GM12878 (cell line): Measurements from ENCODE around the gene TRPM3.

Source experiments
- MYC ChIP-seq: IDR thresholded peaks from 2 replicates; pipeline ENCODE4 v1.6.1; 2011; ENCODE audit warnings: mild to moderate bottlenecking, low read length, moderate library complexity, inconsistent platforms; ENCODE audit not compliant: insufficient read depth, insufficient replicate concordance, insufficient read length, severe bottlenecking
- POLR2A ChIP-seq: IDR thresholded peaks from 2 replicates; pipeline ENCODE4 v1.6.1; 2011; ENCODE audit warnings: low read depth, mild to moderate bottlenecking, low read length
- RFX5 ChIP-seq: IDR thresholded peaks from 2 replicates; pipeline ENCODE4 v1.6.1; 2011; ENCODE audit warnings: low read depth, low read length, improper control_type of control experiment
- RUNX3 ChIP-seq: IDR thresholded peaks from 2 replicates; pipeline ENCODE4 v1.6.1; 2012; ENCODE audit warnings: low read length, inconsistent platforms
- SMC3 ChIP-seq: IDR thresholded peaks from 2 replicates; pipeline ENCODE4 v1.6.1; 2011; ENCODE audit warnings: low read length, improper control_type of control experiment, borderline replicate concordance
- YY1 ChIP-seq: IDR thresholded peaks from 2 replicates; pipeline ENCODE4 v1.6.1; 2011; ENCODE audit warnings: low read depth, mild to moderate bottlenecking, low read length
- ZBED1 ChIP-seq: IDR thresholded peaks from 2 replicates; pipeline ENCODE4 v1.6.1; 2016; ENCODE audit warnings: borderline replicate concordance
- TF ChIP-seq, protein P1 (sequence below), 3 experiments: IDR thresholded peaks in 2 of 3; conservative IDR thresholded peaks in 1 of 3; 2 replicates each; pipeline ENCODE4 v1.5.1; 2011; ENCODE audit warnings: low read depth in 3 of 3, low read length in 3 of 3, mild to moderate bottlenecking in 3 of 3, control low read depth in 2 of 3, moderate library complexity in 2 of 3, inconsistent platforms in 1 of 3, mixed read lengths in 1 of 3; ENCODE audit not compliant: control insufficient read depth in 2 of 3, insufficient read depth in 1 of 3; ENCODE audit errors: extremely low read depth in 1 of 3
- TF ChIP-seq, protein P2 (sequence below): fragments of 450-650 bp; IDR thresholded peaks from 2 replicates; pipeline ENCODE4 v1.6.1; 2014; ENCODE audit warnings: mild to moderate bottlenecking
- TF ChIP-seq, protein P3 (sequence below): IDR thresholded peaks from 2 replicates; pipeline ENCODE4 v1.6.1; 2012; ENCODE audit warnings: low read depth, low read length, improper control_type of control experiment

DNA sequence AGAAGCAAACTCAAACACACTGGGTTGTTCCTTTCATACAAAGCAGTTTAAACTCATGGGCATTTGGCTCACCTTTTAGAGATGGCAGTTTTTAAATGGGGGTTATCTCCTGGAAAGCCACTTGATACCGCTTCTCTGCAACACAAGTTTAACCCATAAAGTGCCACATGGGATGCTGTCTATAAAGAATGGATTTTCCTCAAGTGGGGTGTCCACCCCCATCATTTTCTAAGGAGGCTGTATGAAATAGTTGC is 528 bp upstream of the TRPM3 start:
- TF ChIP-seq, protein P1, sequence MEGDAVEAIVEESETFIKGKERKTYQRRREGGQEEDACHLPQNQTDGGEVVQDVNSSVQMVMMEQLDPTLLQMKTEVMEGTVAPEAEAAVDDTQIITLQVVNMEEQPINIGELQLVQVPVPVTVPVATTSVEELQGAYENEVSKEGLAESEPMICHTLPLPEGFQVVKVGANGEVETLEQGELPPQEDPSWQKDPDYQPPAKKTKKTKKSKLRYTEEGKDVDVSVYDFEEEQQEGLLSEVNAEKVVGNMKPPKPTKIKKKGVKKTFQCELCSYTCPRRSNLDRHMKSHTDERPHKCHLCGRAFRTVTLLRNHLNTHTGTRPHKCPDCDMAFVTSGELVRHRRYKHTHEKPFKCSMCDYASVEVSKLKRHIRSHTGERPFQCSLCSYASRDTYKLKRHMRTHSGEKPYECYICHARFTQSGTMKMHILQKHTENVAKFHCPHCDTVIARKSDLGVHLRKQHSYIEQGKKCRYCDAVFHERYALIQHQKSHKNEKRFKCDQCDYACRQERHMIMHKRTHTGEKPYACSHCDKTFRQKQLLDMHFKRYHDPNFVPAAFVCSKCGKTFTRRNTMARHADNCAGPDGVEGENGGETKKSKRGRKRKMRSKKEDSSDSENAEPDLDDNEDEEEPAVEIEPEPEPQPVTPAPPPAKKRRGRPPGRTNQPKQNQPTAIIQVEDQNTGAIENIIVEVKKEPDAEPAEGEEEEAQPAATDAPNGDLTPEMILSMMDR (IDR thresholded peaks at IDR 0.05 in 2 of 3, conservative IDR thresholded peaks at IDR 0.05 in 1 of 3; ENCODE audit: control insufficient read depth in 2 of 3, extremely low read depth in 1 of 3, insufficient read depth in 1 of 3, low read depth in 3 of 3, low read length in 3 of 3): no peak
- TF ChIP-seq POLR2A (no peak), ZBED1 (no peak), YY1 (no peak), SMC3 (no peak), MYC (no peak), RFX5 (no peak), RUNX3 (no peak)
- TF ChIP-seq, protein P2, sequence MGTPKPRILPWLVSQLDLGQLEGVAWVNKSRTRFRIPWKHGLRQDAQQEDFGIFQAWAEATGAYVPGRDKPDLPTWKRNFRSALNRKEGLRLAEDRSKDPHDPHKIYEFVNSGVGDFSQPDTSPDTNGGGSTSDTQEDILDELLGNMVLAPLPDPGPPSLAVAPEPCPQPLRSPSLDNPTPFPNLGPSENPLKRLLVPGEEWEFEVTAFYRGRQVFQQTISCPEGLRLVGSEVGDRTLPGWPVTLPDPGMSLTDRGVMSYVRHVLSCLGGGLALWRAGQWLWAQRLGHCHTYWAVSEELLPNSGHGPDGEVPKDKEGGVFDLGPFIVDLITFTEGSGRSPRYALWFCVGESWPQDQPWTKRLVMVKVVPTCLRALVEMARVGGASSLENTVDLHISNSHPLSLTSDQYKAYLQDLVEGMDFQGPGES: no peak
- TF ChIP-seq, protein P3, sequence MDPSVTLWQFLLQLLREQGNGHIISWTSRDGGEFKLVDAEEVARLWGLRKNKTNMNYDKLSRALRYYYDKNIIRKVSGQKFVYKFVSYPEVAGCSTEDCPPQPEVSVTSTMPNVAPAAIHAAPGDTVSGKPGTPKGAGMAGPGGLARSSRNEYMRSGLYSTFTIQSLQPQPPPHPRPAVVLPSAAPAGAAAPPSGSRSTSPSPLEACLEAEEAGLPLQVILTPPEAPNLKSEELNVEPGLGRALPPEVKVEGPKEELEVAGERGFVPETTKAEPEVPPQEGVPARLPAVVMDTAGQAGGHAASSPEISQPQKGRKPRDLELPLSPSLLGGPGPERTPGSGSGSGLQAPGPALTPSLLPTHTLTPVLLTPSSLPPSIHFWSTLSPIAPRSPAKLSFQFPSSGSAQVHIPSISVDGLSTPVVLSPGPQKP: no peak
